Lower lobe of right lung (tissue), 2 donors: ENCODE data around the gene ING5. TPM values are rescaled to one million over a fixed set of nuclear protein-coding genes. Genes with fewer than 3 reads are reported as not detected.

Experiments
- ATAC-seq, 2 donors: fragments of 200-7000 bp; cut with Tn5 transposase; one replicate each; pipeline ENCODE4 v1.9.1; 2020 to 2022; ENCODE audit warnings: mild to moderate bottlenecking in 2 of 2, moderate library complexity in 2 of 2
- DNase-seq: peaks from one replicate; pipeline ENCODE4 v3.0.0-alpha.2; 2020
- H3K27ac ChIP-seq: fragments of 200-600 bp; one replicate; pipeline ENCODE4 v1.8.0; 2022
- H3K27me3 ChIP-seq: fragments of 200-600 bp; one replicate; pipeline ENCODE4 v1.8.0; 2022; ENCODE audit warnings: low read depth
- H3K36me3 ChIP-seq: fragments of 200-600 bp; one replicate; pipeline ENCODE4 v1.8.0; 2022; ENCODE audit warnings: mild to moderate bottlenecking
- H3K4me1 ChIP-seq: fragments of 200-600 bp; one replicate; pipeline ENCODE4 v1.8.0; 2022
- H3K4me3 ChIP-seq: fragments of 200-600 bp; one replicate; pipeline ENCODE4 v1.8.0; 2022; ENCODE audit warnings: mild to moderate bottlenecking
- H3K9me3 ChIP-seq: fragments of 200-600 bp; one replicate; pipeline ENCODE4 v1.8.0; 2022
- intact Hi-C: fragments of 100-400 bp; cut with DNase I; formaldehyde crosslinking; loops from one replicate; pipeline ENCODE4 v1.11.0; 2022
- total RNA-seq: library from RNA; stranded (reverse); fragmentation: NEBNext Ultra II Directional; extraction: Animal tissue kit (Norgen Biotek cat#: 25700); gene quantifications from one replicate; pipeline ENCODE4 v1.2.1, GENCODE V29; 2021
- TF ChIP-seq, protein P1 (sequence below): fragments of 200-600 bp; IDR thresholded peaks from one replicate; pipeline ENCODE4 v1.8.0; 2022; ENCODE audit warnings: antibody characterized with exemption, mild to moderate bottlenecking
- donor health status: DM: no; HTN: yes; CAD: no; lungs with severe emphysema.

The ING5 gene
- total RNA-seq, 1 donor from 2014 or later = 36.5 TPM

DNA sequence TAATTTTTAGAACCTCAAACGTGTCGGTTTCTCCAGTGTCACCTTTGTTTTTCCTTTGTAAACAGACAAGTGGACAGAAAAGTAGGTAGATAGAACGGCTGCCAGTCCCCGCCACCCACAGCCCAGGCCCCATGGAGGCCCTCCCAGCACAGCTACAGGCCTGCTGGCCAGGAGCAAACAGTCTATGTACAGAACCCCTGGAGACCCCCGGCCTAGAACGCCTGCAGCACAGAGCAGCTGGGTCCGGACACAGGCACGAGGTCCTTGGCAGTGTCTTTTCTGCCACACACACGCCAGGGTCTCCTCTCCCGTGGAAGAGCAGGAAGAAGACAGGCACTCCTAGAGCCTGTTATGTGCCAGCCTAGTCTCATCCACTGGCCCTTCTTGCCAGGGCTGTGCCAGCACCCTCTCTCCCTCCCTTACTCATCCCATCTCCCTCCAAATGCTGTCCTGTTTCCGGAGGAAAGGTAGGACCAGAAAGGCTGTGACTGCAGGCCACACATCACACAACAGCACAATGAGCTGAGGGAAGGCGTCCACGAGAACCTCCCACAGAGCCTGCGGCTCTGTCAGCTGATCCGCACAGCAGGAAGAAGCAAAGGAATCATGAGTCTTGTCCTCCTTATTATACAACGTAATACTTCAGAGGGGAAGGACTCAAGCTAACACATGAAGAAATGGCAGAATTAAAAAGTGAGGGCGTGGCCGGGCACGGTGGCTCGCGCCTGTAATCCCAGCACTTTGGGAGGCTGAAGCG, 22.9 kb upstream of the ING5 start:
- H3K27me3 ChIP-seq = no peaks in the 10 kb centered on the region
- H3K4me1 ChIP-seq = no peaks in the 10 kb centered on the region
- H3K4me3 ChIP-seq = no peak overlapping the region
- TF ChIP-seq, protein P1, sequence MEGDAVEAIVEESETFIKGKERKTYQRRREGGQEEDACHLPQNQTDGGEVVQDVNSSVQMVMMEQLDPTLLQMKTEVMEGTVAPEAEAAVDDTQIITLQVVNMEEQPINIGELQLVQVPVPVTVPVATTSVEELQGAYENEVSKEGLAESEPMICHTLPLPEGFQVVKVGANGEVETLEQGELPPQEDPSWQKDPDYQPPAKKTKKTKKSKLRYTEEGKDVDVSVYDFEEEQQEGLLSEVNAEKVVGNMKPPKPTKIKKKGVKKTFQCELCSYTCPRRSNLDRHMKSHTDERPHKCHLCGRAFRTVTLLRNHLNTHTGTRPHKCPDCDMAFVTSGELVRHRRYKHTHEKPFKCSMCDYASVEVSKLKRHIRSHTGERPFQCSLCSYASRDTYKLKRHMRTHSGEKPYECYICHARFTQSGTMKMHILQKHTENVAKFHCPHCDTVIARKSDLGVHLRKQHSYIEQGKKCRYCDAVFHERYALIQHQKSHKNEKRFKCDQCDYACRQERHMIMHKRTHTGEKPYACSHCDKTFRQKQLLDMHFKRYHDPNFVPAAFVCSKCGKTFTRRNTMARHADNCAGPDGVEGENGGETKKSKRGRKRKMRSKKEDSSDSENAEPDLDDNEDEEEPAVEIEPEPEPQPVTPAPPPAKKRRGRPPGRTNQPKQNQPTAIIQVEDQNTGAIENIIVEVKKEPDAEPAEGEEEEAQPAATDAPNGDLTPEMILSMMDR = no peak
- ATAC-seq = no peak
- intact Hi-C loops = no loop called here
- no peak overlapping the region for H3K27ac ChIP-seq
- no peak for DNase-seq
- no peaks in the 10 kb centered on the region for H3K9me3 ChIP-seq
- H3K36me3 ChIP-seq = peaks cover 49% of the 10 kb centered on the region

DNA sequence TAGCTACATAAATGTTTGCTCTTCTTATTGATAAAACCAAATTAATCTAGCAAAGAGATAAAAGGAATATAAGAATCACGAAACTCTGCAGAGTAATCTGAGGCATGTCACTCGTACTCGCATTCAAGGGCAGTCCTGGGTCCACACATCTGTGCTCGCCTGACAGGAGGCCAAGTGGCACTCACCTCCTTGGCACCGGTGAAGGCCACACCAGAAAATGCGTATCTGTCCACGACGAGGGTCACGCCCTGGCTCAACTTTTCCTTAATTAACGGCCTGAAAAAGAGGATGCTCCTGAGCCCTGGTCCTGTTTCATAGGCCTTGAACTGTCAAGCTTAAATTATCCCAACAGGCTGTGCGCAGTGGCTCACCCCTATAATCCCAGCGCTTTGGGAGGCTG, 21.8 kb upstream of the ING5 start:
- TF ChIP-seq, protein P1 = no peak
- Histone ChIP-seq H3K36me3 (peaks cover 55% of the 10 kb centered on the region), H3K27ac (no peak overlapping the region), H3K4me3 (no peak overlapping the region), H3K27me3 (no peaks in the 10 kb centered on the region), H3K9me3 (no peaks in the 10 kb centered on the region), H3K4me1 (no peaks in the 10 kb centered on the region)
- no peak for ATAC-seq
- DNase-seq = no peak
- intact Hi-C loops = no loop called here

DNA sequence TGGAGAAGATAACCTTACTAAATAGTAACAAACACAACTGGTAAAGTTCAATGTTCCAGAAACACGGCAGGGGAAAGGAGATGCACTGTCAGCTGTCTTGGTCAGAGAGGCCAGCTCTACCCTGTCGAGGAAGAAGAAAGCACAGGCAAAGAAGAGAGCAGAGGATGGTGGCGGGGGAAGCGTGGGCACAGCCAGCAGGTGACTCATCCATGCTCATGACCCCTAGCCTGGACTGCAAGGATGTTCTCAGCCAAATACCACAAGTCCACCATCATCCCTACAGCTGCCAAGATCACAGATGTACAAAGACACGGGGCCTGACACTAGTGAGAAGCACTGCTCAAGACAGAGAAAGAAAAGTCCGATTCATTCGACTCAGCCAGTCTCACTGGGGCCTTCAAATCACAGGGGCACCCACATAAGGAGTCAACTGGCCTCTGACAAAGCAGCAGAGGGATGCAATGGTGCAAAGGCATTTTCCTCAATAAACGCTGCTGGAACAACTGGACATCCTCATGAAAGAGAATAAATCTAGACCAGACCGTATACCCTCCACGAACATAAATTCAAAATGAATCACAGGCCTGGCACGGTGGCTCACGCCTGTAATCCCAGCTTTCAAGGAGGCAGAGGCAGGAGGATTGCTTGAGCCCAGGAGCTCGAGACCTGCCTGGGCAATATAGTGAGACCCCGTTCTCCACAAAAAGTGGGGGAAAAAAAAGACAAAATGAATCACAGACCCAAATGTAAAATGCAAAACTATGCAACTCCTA, 20.8 kb upstream of the ING5 start:
- Histone ChIP-seq H3K4me3 (no peak overlapping the region), H3K27me3 (no peaks in the 10 kb centered on the region), H3K27ac (no peak overlapping the region), H3K9me3 (no peaks in the 10 kb centered on the region), H3K36me3 (peaks cover 51% of the 10 kb centered on the region), H3K4me1 (peaks cover 7% of the 10 kb centered on the region)
- intact Hi-C loops = no loop called here
- ATAC-seq (peak in 1 of 2 donors; percentile 33), DNase-seq (no peak)
- TF ChIP-seq, protein P1 = no peak

DNA sequence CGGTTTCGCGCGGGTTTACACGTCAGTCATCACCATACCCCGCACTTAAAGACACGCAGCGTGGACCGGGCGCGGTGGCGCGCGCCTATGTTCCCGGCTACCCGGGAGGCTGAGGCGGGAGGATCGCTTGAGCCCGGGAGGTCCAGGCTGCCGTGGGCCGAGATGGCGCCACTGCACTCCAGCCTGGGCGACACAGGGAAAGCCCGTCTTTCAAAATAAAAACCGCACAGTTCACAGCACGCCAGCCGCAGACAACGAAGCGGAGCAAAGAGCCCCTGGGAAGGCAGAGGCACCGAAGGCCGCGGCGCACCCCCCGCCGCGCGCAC, 15.6 kb upstream of the ING5 start:
- no peak for DNase-seq
- intact Hi-C loops = no loop called here
- H3K27ac ChIP-seq = peak overlapping the region; percentile 75

DNA sequence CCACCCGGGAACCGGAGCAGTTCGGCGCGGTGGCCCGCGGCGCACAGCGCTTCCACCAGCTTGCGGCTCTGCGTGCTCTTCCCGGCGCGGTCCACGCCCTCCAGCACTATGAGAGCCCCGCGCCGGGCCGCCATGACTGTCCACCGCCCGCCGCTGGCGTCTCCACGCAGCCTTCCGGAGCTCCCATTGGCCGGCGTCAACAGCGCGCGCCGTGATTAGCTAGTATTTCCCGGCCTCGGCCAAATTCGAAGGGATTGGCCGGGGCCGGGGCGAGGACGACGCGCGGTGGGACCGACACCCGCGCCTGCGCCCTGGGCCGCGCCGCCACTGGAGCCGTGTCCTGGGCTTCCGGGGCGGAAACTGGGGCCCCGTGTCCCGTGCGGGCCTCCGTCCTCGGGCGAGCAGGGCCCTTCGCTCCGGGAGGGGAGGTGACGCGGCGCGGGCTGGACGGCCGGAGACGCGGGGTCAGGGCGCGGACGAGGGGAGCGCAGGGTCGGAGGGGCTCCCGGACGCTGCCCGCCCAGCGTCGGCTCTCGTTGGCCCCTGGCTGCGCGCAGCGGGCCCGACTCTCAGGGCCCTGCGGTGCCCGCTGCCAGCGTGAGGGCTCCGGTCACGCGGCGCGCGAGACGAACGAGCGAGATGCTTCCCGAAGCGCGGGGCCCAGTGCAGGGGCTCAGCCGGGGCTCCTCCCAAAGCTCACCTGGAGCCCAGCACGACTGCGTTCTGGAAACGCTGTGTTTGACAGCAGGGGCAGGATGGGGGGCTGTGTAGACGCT, 15.0 kb upstream of the ING5 start, which contains the start of gene DTYMK:
Gene DTYMK, minus strand, starts transcription at position 166 of the 776 bp plus-strand sequence. Its CDS starts 32 bp downstream, at position 134.
- ATAC-seq (peak; percentile 99), DNase-seq (peak; percentile 98)
- intact Hi-C loops = no loop called here
- Histone ChIP-seq H3K9me3 (no peaks in the 10 kb centered on the region), H3K36me3 (peaks cover 29% of the 10 kb centered on the region), H3K27ac (peak within 1 kb of the TSS; percentile 91), H3K27me3 (no peaks in the 10 kb centered on the region), H3K4me3 (peak within 1 kb of the TSS; percentile 97), H3K4me1 (peaks cover 24% of the 10 kb centered on the region)
- TF ChIP-seq, protein P1 = no peak

More for the DNA sequence above, 15.6 kb upstream of the ING5 start:
- H3K27me3 ChIP-seq = no peaks in the 10 kb centered on the region
- ATAC-seq = peak; percentile 1 to 2
- TF ChIP-seq, protein P1 = no peak
- peaks cover 29% of the 10 kb centered on the region for H3K36me3 ChIP-seq
- peaks cover 24% of the 10 kb centered on the region for H3K4me1 ChIP-seq
- no peaks in the 10 kb centered on the region for H3K9me3 ChIP-seq
- H3K4me3 ChIP-seq = peak overlapping the region; percentile 97
